DLD1 (cell line): Measurements from ENCODE around the gene TRAM2.

Experiments used
- in situ Hi-C: cut with HindIII; loops from 2 replicates; pipeline ENCODE4 v1.10.0; 2017; ENCODE audit warnings: low sequenced_read_pairs

The TRAM2 gene

DNA sequence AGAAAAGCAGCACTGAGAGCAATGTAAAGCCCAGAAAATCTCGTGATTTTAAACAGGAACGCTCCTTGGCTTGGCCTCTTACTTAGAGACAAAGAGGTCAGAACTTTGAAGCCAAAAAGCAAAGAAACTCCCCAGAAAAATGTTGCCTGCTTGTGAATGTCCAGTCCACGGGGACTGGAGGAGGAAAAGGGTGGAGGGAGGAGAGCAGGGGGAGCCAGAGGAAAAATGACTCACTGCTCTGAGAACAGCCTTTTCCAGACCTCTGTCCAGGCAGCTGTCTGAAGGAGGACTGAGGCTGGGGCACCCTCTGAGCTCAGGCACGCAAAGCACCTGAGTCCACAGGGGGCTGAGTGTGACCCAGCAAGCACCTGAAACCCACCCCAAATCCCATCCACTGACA lies 64.7 kb downstream of the TRAM2 start:
- in situ Hi-C loops = no loop called here

DNA sequence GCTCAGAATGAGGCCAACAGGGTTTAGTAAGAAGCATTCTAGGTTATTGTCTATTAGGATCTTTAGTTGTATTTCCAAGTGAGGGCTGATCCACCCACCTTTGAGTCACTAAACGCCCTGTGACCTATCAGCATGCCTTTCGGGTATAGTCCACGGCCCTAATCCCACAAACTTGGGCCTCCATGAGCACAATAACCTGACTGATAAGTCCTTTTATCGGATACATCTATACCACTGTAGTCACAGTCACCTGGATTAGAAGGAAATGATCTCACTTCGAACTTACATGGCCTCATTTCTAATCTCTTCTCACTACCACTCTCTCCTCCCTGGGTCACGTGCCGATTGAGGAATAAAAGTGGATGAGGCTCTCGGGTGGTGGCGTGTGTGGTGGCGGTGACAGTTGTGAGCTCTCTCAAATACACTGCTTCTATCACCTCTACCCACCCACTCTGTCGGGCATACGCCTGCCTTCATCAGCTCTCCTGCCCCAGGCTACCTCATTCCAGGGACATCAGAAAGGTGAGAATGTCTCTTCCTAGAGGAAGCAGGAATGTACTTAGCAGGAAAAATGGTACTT lies 65.2 kb downstream of the TRAM2 start:
- in situ Hi-C loops = no loop called here

DNA sequence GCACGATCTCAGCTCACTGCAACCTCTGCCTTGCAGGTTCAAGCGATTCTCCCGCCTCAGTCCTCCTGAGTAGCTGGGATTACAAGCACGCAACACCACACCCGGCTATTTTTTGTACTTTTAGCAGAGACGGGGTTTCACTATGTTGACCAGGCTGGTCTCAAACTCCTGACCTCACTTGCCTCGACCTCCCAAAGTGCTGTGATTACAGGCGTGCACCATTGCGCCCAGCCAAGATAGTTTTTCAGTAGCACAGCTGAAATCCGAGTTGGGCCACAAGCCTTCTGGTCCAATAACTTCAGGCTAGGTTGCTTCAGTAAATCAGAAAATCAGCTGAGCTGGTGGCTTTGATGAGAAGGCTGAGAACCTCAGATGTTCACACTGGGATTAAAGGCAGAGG lies 65.7 kb downstream of the TRAM2 start:
- in situ Hi-C loops = no loop called here

DNA sequence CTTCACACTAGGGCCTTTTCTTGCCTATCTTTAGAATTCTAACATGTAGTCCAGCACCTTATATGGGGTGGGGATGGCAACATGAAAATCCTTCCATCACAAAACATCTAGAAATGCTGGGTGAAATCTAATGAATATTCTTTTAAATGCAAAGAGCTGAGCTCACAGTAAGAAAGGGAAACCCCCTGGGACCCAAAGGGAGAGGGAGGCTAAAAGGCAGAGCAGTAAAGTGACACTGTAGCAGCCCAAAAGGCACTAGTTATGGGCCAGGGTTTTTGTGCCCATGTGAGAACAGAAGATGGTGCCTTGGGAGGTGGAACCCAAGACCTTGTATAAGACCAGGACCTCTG lies 66.7 kb downstream of the TRAM2 start:
- in situ Hi-C loops = no loop called here

DNA sequence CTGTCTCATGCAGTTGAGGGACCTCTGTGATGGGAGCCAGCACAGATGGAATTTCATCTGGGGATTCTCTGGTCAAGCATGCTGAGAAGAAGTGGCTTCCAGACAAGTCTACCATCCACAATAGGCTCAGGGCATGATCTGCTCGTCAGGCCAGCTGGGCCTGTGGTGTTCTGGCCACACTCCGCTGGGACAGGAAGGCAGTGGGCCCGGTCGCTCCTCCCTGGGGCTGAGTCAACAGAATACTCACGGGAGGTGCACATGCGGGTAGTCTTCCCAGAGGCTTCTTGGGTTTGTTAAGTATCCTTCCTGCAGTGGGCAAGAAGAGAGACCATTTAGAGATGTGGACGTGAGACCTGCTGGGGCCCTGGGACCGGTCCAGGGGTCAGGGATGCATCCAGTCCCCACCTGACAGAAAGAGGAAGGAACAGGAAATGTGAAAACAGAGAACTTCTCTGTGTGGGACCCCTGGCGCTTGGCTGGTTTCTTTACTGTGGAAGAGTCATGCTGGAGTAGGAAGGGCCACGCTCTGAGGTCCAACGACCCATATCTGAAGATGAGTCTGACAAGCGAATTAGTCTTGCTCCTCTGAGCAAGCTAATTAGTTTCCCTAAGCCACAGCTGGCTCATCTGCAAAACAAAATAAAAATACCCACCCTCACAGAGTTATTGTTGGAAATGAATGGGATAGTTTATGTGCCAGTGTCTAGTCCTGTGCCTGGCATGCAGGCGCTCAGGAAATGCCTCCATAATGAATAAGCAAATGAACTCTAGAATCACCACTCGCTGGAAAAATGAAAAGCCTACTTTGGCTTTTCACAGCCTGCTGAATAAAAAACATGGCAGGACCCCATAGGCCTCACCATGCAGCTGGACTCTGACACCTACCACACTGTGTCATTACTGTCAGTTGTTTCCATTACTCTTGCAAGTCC lies 67.3 kb downstream of the TRAM2 start:
- in situ Hi-C loops = no loop called here

DNA sequence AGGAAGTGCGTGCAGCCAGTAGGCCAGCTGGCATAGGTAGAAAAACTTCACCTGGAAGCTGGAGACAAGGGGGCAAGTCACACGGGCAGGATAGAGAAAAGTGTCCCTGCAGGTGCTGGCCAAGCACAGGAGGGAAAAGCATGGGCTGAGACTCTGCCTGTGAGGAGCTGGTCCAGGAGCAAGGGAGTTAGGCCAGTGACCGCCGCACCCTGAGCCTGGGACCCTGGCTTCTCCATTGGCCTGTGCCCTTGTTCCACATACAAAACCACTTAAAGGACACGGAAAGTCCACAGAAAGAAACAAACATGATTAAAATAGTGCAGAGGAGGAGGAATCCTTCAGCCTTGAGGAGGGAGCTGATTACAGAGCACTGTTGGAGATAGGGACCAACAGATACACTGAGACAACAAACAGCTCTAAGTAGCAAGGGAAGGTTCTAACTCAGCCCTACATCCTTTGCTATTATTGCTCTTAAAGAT lies 68.6 kb downstream of the TRAM2 start:
- in situ Hi-C loops = no loop called here

DNA sequence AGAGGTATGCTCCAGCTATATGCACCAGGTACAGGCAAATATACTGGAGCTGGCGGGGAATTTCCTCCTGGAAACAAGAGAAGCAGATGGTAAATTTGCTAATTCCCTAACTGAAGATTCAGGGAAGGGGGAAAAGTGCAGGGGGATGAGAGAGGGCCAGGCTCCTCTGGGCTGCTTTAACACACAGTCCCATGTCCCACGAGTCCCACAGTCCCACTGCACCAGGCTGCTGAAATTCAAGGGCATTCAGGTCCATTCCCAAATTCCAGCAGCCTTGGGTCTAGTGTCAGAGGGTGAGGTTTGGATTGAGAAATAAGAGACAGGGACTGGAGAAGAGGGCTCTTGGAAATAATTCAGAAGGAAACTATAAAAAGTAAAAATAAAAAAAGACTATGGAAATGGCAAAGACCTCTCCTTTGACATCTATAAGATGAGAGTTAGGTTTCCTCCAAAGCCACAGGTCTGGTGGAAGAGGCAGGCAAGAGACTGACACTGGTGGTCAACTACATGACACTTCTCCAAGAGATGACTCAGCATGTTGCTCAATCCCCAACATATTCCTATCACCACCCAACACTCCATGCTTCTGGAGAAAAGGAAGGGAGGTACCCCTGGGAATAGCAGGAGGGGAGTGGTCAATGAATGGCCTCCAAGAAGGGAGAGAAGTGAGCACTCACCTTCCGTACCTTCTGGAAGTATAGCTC lies 69.2 kb downstream of the TRAM2 start:
- in situ Hi-C loops = no loop called here

DNA sequence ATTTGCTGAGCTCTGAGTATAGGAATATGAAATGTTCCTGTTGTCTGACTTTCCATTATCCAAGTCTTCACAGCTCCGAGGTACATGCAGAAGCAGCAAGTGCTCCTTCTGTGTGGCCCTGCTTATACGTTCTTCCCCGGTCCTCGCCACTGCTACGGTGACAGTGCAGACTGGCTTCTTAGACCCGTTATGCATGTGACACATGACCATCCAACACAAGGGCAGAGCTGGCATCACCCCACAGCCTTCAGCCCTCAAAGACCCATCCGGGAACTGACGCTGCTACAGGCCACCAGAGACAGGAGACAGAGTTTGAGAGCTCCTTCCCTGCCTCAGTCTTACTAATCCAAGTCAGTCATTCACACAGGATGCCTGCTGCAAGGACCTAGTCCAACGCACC lies 70.4 kb downstream of the TRAM2 start:
- in situ Hi-C loops = no loop called here

DNA sequence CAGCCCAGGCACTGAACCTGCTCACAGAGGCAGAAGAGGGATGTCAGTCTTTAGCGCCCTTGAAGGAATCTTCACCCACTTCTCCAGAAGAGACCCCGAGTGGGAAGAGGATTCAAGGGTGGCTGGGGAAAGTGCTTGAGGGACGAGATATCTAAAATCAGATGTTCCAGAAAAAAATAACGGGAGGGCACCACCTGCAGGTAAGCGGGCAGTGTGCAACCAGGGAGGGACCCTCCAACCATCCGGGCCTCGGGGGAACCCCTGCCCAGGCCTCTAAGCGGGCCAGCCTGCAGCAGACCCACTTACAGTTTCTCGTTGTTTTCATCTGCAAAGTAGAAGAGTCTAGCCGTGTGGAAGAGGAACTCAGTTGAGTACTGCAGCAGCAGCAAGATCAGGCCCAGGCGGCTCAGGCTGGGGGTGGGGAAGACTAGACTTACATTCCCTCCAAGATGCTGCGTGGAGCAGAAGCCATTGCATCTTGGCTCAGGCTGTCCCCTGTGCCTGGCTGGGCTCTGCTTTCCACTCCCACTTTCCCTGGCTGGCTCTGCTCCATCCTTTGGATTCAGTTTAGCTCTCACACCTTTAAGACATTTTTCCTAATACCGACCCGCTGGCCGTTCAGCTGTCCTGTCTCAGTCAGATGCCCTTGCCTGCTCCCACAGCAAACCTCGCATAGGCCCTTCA lies 71.0 kb downstream of the TRAM2 start:
- in situ Hi-C loops = no loop called here

DNA sequence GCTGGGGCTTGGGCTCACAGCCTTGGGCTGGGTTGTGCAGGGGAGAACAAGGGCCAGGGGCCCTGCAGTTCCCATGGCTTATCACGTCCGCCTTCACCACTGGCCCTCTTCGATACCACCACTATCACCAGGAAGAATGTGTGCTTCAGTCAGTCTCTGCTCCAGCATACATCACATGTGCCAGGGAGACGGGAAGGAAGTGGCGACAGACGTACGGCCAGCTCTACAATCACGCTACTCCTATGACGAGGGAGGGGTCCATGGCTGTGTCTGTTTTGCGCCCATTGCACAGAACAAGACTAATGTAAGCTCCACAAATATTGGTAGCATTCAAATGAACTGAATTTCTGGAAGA lies 72.1 kb downstream of the TRAM2 start:
- in situ Hi-C loops = no loop called here

DNA sequence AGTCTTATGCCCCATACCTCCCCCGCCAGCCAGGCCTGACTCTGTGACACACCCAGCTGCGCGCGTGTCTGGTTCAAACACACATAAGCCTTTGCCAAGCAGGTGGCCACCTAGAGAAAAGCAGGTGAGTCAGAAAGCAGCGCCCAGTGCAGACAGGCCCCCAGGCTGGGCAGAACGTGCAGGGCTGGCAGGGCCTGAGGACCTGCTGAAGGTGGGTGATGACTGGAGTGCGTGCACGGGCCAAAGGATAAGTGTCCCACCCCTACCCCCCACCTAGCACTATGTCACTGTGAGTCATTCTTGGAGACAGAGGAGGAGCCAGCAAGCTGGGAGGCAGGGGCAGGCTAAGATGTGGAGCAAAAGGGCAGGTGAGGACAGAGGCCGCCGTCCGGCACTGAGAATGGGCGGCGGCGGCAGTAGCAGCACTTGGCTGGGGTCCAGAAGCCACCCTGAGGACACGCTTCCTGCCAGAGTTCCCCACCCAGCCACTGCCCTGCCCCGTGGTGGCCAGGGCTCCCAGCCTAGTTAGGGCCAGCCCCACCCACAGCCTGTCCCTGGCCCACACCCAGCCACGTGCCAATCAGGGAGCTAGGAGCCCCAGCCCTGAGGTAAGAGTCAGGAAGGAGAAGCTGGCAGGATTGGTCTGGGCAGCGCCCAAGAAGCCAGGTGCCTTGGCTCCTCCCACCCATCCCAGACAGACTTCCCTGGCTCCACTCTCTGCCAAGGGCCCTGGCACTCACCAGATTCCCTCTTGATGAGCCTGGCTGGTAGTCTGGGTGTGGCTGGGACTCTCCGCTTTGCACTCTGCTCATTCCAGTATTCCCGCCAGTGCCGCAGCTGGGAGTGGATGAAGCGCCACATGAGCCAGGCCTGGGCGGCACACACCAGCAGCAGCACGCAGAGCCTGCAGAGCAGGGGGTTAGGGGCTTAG lies 72.7 kb downstream of the TRAM2 start:
- in situ Hi-C loops = no loop called here

DNA sequence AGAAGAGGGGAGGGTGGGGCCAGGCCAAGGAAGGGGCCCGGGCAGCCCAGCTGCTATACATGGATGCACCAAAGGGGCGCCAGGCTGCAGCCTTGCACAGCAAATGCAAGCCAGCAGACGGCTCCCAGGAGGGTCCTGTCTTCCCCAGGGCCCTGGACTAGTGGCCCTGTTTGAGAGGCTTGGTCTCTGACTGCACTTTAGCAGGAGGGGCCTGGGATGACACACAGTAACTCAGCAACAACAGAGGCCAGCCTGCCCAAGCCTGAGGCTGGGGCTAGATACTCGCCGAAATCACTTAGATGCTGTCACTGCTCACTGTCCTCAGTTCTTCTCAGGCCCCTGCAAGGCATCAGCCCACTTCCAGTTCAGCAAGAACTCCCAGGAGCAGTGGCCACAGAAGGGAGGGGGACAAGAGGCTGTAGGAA lies 73.5 kb downstream of the TRAM2 start:
- in situ Hi-C loops = no loop called here

DNA sequence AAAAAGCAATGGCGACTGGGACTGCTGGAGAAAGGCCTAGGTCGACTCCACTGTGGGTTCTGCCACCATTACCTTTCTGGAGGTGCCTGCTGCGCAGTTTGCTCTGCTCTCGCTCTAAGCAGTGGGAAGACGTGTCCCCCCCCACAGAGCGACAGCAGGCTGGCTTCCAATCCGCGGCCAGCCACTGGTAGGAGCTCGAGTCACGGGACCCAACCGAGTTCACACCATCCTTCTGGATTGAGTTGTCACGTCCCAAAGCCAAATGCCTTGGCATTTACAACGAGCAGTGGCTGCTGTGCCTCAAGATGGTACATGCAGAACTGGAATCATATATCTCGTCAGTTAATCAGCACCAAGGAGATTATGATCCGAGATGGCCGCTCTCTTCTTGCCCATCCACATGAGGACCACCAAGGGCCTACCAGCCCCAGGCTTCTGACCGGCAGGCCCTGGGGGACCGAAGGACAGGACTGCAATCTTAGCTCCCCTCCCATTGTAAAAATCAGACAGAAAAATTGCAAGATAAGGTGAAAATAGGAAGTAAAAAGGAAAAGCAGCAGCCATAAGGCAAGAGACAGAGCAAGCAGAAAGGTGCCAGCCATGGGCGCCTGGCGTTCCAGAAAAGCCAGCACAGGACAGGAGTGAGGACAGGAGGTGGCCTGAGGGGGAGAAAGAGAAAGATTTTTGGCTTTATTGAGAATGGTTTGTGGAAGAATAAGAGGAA lies 74.4 kb downstream of the TRAM2 start:
- in situ Hi-C loops = no loop called here

DNA sequence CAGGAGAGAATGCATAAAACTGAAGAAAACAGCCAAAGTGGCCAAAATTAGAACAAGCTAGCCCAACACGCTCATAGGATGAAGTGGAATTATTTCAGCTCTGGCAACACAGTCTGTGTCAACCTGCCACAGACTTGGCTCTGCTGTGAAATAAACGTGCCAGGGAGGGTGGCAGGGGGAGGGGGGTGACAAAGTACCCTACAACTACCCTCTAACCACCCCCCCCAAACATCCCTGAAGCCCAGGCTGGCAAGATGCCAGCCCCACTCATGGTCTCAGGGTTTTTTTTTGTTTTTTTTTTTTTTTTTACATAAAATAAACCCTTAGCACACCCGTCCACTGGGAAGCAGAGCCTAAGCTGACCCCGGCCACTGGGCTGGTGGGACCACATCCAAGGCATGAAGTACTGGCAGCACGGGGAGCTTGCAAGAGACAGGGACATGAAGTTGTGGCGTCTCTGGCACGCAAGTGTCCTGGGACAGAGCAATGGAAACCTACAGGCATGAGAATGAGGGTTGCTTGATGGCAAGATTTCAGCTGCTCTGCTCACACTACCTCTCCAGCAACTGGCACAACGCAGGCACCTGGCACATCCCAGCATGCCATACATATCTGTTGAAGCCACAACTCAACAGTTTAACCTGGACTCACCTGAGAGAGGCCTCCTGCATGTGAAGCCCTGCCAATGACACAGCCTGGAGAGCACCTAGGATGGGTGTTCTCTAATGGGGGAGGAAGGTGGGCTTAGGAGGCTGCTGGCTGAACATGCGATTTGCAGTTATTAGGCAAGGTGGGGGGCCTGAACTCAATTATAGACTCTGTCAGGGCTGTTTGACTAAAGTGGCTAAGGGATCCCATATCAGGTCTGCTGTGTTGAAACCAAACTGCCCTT lies 76.4 kb downstream of the TRAM2 start:
- in situ Hi-C loops = no loop called here

DNA sequence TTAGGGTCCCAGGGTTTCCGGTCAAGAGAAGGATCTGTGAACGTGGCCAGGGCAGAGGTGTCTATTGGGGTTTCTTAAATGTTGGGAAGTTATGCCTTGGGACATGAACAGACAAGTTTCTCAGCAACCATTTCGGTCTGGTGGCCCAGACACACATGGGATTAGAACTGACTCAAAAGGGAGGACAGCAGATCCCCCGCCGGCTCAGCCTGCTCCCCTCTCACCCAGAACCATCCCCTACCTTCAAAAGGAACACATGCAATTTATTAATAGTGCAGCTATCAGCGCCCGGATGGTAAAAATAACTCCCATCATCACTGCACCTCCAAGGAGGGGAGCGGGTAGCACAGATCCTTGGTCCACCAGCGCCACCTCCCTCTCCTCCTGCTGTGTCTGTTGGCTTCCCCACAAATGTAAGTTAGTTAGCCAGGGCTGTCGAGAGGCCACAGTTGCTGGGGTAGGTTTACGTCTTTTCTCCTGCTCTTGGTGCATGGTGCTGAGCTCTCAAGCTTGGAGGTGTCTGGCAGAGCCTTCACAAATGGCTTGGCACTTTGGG lies 77.1 kb downstream of the TRAM2 start:
- in situ Hi-C loops = no loop called here

DNA sequence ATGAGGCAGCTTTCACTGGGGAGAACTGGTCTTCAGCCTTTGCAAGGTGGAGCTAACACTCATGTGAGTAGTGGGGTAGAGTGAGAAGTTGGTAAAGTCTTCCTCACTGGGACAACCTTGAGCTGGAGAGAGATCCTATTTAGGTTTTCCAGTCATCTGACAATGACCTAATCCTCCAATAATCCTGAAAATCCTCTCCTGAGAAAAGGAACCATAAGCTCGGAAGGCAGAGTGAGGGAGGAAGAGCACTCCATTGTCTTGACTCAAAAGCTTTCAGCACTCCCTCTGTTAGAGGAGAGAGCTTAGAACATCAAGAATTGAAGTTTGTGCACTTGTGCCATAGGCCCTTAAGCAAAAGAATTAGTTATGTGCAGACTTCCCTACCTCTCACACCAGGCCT lies 77.8 kb downstream of the TRAM2 start:
- in situ Hi-C loops = no loop called here

DNA sequence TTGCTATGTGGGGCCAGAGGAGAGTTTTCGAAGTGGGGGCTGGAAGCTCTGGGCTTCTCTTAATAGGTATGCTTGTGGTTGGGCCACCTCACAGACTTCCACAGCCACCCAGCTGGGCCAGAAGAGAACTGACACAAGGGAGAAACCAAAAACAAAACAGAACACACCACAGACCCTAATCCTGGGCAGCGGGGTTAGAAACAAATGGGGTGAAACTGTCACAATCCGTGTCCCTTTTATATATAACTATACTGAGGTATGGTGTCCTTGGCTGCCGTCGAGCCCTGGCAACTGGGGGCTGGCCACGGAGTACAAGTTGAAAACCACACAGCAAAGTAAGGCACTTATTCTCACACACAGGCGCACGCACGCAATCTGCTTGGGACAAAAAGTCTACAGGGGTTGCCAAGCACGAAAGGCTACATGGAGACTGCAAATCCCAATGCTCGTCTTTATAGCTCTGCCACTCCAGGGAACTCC lies 78.3 kb downstream of the TRAM2 start:
- in situ Hi-C loops = no loop called here
